ENCODE results near the gene FDXACB1. TPM values are rescaled to one million over a fixed set of nuclear protein-coding genes. Genes with fewer than 3 reads are reported as not detected.

The FDXACB1 gene, protein sequence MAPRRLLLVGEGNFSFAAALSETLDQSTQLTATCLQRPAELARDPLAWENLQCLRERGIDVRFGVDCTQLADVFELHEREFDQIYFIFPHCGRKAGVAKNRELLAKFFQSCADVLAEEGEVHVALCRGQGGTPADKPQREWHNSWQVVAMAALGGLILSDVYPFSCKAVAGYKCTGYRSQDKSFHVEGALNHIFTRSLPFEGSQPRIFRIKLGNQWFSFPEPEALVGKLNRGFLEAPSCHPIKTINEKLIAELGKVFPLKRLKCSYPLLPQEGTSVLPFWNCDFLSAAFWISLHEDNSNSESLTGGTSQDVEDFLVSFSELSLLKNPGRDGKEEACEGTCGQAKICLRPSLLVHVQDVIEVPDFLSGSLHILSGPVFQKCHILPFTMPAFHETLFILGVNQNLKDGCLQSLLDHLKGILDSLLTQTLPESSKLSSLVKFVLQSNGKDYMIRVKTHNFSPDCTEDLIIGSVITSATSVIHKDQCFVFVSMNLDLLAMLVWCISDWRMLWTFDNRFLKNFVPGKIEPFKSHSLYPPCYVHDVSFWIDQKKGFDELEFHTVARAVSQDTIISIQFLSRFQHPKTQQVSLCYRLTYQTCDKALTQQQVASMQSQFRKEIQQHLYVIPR
- total RNA-seq (2014; rRNA removed; shearing (Covaris generic)) = 0.77 and 1.2 TPM in 2 replicates

DNA sequence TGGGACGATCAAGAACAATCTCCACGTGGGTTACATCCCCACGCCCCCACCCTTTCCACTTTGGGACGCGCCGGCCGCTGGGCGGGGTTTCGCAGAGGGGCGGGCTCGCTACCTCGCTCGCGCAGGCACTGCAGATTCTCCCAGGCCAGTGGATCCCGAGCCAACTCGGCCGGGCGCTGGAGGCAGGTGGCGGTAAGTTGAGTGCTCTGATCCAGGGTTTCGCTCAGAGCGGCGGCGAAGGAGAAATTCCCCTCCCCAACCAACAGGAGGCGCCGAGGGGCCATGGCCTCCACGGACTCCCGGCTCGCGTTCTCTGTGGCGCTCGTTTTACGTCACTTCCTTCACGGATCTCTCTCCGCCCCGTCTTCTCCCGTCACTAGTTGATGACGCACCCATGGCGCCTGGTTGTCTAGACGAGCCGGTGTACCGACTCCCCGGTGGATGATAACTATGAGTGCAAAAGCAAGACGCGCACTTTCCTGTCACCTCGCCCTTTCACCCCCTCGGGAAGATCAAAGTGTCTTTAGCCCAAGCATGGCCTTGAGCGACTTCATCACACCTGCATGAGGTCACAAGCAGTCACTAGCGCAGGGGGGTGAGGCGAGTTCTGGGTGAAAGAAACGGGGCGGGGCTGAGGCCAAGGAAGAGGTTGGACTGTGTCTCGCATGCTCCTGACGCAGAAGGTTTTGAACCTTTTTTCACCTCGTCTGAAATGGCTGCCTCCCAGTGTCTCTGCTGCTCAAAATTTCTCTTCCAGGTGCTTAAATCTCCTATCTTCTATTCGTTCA is at the start of gene FDXACB1, which contains the start of gene CFAP68:
Gene FDXACB1, minus strand, starts transcription at position 317 of the 788 bp plus-strand sequence. Its CDS starts 33 bp downstream, at position 284.
Gene CFAP68, plus strand, starts transcription at position 693 of the 788 bp plus-strand sequence. Its CDS starts 20 bp downstream, at position 713.
- Histone ChIP-seq H3K9me3 (replicated peaks) (no peaks in the 10 kb centered on the region), H3K36me3 (no peaks in the 10 kb centered on the region), H3K4me3 (peak within 1 kb of the TSS; percentile 78), H3K4me1 (no peaks in the 10 kb centered on the region), H3K27me3 (no peaks in the 10 kb centered on the region), H3K27ac (peak within 1 kb of the TSS; percentile 93)
- peak; percentile 95 to 97 for DNase-seq

DNA sequence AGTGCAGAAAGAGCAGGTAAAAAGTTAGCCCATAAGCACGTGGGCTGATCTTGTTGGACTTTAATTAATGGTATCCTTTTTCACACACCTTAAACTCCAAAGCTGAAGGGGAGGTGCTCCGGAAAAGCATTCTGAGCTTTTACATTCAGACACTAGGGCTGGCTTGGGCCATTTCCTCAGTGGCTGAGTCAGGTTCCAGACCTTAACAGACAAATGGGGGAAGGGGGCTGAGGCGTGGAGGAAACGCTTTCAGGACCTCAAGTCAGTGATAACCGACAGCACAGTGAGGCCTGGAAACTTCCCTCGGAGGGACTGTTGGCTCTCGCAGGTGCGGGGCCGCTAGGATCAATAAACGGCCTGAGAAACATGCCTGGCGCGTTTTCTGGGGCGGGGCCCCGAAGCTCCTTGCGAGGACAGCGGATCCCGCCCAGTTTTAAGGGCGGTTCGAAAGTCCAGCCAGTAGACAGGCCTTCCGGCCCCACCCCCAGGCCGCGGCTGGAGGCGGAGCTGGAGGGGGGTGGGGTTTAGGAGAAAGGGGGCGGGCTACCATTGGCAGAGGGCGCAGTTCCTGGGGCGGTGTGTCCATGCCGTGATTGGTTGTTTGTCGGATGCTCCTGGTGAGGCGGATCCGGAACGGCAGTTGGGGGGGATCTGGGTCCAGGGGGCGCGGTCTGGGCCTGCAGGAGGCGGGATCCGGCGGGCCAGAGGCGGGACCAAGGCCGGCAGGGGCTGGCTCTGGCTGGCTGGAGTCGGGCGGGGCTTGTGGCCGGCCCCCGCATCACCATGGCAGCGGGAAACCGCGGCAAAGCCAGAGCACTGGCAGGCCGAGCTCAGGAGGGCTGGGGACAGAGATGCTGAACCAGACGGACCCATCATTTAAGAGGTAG is 47.8 kb upstream of the FDXACB1 start:
- Histone ChIP-seq H3K4me1 (peaks cover 9% of the 10 kb centered on the region; the same call in 1 of the 2 replicates), H3K27me3 (no peaks in the 10 kb centered on the region), H3K4me3 (peak overlapping the region; percentile 59), H3K9me3 (replicated peaks) (no peaks in the 10 kb centered on the region), H3K27ac (peak overlapping the region; percentile 39; the same call in 1 of the 2 replicates), H3K36me3 (no peaks in the 10 kb centered on the region)
- peak; percentile 90 to 91 for DNase-seq

DNA sequence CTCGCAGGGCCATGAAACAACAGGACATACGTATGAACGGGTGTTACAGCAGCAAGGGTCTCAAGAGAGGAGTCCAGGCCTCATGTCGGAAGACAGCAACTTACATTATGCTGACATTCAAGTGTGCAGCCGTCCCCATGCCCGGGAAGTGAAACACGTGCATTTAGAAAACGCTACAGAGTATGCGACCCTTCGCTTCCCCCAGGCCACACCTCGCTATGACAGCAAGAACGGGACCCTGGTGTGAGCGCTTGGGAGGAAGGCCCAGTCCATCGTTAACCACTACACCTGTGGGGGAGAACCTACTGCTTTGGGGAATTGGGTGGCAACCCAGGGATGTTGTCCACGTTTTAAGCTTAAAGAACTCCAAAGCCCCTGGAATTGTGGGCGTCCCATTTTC is 47.0 kb upstream of the FDXACB1 start:
- Histone ChIP-seq H3K27ac (no peak overlapping the region), H3K36me3 (no peaks in the 10 kb centered on the region), H3K9me3 (replicated peaks) (no peaks in the 10 kb centered on the region), H3K27me3 (no peaks in the 10 kb centered on the region), H3K4me3 (no peak overlapping the region), H3K4me1 (peaks cover 9% of the 10 kb centered on the region; the same call in 1 of the 2 replicates)
- DNase-seq = no peak

DNA sequence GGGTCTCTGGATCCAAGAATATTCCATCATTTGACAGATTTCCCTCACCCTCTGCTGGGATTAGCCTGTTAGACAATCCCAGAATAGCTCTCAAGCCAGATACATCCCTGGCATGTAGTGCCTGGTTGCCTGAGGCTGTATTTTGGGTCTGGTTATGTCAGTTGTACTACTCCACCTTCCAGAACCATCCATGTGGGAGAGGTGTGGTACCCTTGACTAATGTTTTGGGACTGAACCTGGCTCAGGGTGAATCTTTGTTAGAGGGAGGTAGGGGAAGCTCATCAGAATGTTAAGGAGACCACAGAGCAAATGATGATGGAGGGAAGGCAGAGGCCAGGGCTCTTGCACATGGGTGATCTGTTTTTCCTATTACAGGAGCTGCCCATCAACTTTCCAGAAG is 45.0 kb upstream of the FDXACB1 start:
- Histone ChIP-seq H3K9me3 (replicated peaks) (no peaks in the 10 kb centered on the region), H3K27me3 (no peaks in the 10 kb centered on the region), H3K4me1 (peaks cover 12% of the 10 kb centered on the region; the same call in 1 of the 2 replicates), H3K4me3 (no peak overlapping the region), H3K27ac (no peak overlapping the region; the same call in 1 of the 2 replicates), H3K36me3 (no peaks in the 10 kb centered on the region)
- no peak for DNase-seq

DNA sequence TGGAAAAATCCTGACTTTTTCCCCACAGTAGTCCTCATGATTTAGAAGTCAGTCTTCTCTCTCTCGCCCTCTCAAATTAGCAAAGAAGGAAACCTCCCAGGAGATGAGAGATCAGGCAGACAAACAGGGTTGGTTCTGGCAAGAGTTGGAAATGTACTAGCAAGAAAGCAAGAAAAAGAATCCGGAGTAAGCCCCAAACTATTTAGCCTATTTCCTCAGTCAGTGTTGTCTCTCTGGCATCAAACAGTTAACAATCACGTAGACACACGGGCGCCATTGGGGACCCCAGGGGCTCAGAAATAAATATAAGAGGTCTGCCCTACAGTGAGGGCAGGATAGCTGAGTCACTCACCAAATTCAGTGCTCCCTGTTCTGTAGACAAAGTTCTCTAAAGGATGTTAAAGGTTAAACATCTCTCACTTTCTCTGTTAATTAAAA is 44.4 kb upstream of the FDXACB1 start:
- no peak overlapping the region for H3K4me3 ChIP-seq
- no peak for DNase-seq
- H3K27me3 ChIP-seq = no peaks in the 10 kb centered on the region
- no peaks in the 10 kb centered on the region for H3K36me3 ChIP-seq
- H3K4me1 ChIP-seq = peaks cover 13% of the 10 kb centered on the region; the same call in 1 of the 2 replicates
- no peaks in the 10 kb centered on the region for H3K9me3 ChIP-seq (replicated peaks)
- H3K27ac ChIP-seq = peak overlapping the region; percentile 21; the same call in 1 of the 2 replicates

DNA sequence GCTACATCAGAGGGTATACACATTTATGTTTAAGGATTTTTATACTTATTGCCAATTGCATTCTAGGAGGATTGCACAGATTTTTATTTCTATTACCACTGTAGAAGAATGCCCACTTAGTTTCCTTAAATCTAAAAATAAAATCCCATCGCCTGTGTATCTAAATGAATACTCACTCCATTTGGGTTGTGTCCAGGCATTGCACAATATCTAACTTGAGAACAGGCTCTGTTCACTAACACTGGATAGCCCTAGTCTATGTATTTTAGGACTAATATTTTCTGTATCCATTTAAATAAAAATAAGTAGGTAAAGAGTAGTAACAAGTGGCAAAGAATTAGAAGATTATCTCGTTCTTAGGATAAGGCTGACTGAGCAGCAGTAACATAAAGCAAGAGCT is 43.8 kb upstream of the FDXACB1 start:
- no peak overlapping the region; the same call in 1 of the 2 replicates for H3K27ac ChIP-seq
- no peak overlapping the region for H3K4me3 ChIP-seq
- DNase-seq = no peak
- no peaks in the 10 kb centered on the region for H3K9me3 ChIP-seq (replicated peaks)
- H3K4me1 ChIP-seq = peaks cover 13% of the 10 kb centered on the region; the same call in 1 of the 2 replicates
- H3K27me3 ChIP-seq = no peaks in the 10 kb centered on the region
- H3K36me3 ChIP-seq = no peaks in the 10 kb centered on the region

DNA sequence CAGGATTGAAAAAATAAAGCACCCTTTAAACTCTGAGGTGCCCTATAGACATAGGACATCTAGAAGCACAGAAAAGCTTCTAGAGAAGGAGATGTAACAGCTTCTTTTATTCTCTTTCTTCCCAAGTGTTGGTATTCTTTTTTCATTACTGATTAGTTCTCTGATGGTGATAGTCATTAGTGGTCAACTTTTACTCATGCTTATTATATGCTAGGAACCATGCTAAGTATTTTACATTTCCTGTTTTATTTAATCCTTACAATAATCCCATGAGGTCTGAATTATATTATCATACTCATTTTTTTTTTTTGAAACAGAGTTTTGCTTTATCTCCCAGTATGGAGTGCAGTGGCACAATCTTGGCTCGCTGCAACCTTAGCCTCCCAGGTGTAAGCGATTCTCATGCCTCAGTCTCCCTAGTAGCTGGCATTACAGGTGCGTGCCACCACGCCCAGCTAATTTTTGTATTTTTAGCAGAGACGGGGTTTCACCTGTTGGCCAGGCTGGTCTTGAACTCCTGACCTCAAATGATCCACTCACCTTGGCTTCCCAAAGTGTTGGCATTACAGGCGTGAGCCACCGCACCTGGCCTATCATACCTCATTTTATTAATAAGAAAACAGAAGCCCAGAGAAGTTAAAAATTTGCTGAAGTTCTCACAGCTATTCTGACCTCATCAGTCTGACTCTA is 42.7 kb upstream of the FDXACB1 start:
- no peak for DNase-seq
- H3K36me3 ChIP-seq = no peaks in the 10 kb centered on the region
- H3K27ac ChIP-seq = no peak overlapping the region
- H3K9me3 ChIP-seq (replicated peaks) = no peaks in the 10 kb centered on the region
- H3K4me1 ChIP-seq = peaks cover 10% of the 10 kb centered on the region; the same call in 1 of the 2 replicates
- H3K27me3 ChIP-seq = no peaks in the 10 kb centered on the region
- no peak overlapping the region for H3K4me3 ChIP-seq

DNA sequence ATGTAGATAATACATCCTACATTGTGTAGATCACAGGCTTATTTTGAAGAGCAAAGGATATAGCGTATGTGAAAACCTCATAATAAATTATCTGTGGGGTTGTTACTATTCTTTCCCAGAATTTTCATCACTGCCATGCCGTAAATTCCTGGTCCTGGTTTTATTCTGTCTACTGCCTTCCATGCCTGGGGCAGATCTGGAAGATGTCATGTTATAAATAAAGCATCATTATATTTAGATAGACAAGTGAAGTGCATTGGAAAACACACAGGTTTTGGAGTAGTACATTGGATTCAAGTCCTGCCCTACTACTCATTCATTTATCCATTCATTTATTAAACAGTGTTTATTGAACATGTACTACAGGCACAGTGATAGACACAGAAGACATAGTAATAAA is 41.9 kb upstream of the FDXACB1 start:
- DNase-seq = no peak
- no peak overlapping the region for H3K27ac ChIP-seq
- no peak overlapping the region for H3K4me3 ChIP-seq
- no peaks in the 10 kb centered on the region for H3K27me3 ChIP-seq
- peaks cover 10% of the 10 kb centered on the region; the same call in 1 of the 2 replicates for H3K4me1 ChIP-seq
- no peaks in the 10 kb centered on the region for H3K9me3 ChIP-seq (replicated peaks)
- H3K36me3 ChIP-seq = no peaks in the 10 kb centered on the region

DNA sequence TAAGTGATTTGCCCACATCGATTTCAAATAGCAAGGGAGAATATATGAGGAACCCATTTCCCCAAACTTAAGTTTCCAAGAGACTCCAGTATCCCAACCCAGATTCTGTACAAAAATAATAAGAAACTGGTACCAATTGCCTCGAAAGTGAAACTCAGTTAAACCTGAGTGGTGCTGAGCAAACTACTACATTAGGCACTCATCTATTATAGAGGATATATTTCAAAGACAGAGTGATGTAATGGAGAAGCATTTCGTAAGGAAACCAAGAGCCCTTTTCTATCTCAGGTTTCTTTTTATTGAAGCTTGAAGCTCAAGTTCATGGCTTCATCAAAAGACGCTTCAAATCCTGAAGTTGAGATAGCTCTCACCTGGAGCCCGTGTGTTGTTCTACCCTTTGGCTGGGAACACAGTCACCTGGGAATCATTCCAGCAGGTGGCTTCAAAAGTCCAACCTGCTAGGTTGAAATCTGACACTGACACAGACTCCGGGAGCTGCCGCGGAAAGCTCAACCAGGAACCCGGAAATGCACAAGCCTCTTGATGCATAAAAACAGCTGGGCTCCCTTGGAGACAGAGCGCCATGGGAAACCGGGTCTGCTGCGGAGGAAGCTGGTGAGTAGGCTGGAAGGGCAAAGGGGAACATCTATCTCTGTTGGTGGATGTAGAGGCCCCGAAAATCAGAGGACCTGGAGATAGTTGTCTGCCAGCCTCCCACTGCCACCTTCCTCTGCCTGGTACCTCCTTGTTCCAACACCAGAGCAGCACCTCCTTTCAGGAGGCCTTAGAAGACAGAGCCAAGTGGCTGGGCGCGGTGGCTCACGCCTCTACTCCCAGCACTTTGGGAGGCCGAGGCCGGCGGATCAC is 39.7 kb upstream of the FDXACB1 start, which contains the start of gene C11orf52:
Gene C11orf52, plus strand, starts transcription at position 524 of the 867 bp plus-strand sequence. Its CDS starts 60 bp downstream, at position 584.
- Histone ChIP-seq H3K27ac (peak within 1 kb of the TSS; percentile 50), H3K36me3 (no peaks in the 10 kb centered on the region), H3K27me3 (no peaks in the 10 kb centered on the region), H3K4me3 (peak within 1 kb of the TSS; percentile 39), H3K4me1 (peaks cover 11% of the 10 kb centered on the region; the same call in 1 of the 2 replicates), H3K9me3 (replicated peaks) (no peaks in the 10 kb centered on the region)
- DNase-seq = peak; percentile 79 to 87

DNA sequence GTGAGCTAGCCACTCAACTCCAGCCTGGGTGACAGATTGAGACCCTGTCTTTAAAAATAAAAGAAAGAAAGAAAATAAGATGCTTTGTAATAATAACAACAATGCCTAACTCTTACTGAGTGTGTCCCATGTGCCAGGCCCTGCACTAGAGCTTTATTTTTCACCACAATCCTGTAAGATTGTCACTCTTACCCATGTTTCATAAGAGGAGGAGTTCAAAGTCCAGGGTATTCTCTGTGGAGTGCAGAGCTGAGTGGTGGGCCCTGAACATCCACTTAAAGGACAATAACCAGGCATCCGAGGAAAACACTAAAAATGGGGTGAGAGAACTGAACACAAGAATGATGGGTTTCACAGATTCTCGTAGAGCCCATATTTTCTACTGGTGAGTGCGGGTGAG is 38.8 kb upstream of the FDXACB1 start:
- no peaks in the 10 kb centered on the region for H3K36me3 ChIP-seq
- no peak for DNase-seq
- no peak overlapping the region for H3K27ac ChIP-seq
- peaks cover 7% of the 10 kb centered on the region; the same call in 1 of the 2 replicates for H3K4me1 ChIP-seq
- H3K4me3 ChIP-seq = no peak overlapping the region
- no peaks in the 10 kb centered on the region for H3K9me3 ChIP-seq (replicated peaks)
- H3K27me3 ChIP-seq = no peaks in the 10 kb centered on the region

DNA sequence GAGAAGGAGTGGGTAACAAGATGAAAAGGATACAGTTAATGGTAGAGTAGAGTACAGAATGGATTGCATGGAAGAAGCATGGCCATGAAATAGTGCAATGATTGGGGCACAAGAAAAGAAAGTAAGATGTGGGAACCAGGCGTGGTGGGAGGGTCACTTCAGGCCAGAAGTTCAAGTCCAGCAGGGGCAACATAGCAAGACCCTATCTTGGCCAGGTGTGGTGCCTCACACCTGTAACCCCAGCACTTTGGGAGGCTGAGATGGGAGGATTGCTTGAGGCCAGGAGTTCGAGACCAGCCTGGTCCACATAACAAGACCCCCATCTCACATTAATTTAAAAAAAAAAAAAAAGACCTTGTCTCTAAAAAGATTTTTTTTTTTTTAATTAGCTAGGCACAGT is 38.3 kb upstream of the FDXACB1 start:
- Histone ChIP-seq H3K9me3 (replicated peaks) (no peaks in the 10 kb centered on the region), H3K4me3 (no peak overlapping the region), H3K4me1 (peaks cover 7% of the 10 kb centered on the region; the same call in 1 of the 2 replicates), H3K27me3 (no peaks in the 10 kb centered on the region), H3K27ac (no peak overlapping the region), H3K36me3 (no peaks in the 10 kb centered on the region)
- DNase-seq = no peak

DNA sequence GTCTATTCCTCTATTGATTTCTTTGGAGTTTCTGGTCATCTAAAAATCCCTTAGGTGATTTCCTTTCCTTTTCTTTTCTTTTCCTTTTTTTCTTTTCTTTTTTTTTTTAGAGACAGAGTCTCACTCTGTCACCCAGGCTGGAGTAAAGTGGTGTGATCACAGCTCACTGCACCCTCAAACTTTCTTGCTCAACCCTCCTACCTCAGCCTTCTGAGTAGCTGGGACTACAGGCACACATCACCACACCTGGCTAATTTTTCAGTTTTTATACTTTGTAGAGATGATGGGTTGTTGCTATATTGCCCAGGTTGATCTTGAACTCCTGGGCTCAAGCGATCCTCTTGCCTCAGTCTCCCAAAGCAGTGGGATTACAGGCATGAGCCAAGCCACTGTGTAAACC is 37.8 kb upstream of the FDXACB1 start:
- H3K27ac ChIP-seq = no peak overlapping the region
- no peak for DNase-seq

More for the DNA sequence above, 37.8 kb upstream of the FDXACB1 start:
- no peak overlapping the region for H3K4me3 ChIP-seq
- no peaks in the 10 kb centered on the region for H3K36me3 ChIP-seq
- peaks cover 12% of the 10 kb centered on the region for H3K4me1 ChIP-seq
- H3K27me3 ChIP-seq = no peaks in the 10 kb centered on the region
- no peaks in the 10 kb centered on the region for H3K9me3 ChIP-seq (replicated peaks)
